OCI-LY3 (cell line): ENCODE results near the gene EMC6.

Experiments
- CTCF ChIP-seq: fragments of 200-600, 300-600 bp; sonication (generic); IDR thresholded peaks from 2 replicates; pipeline ENCODE4 v1.5.1; 2014; ENCODE audit warnings: antibody characterized with exemption, low read length, low read depth
- EZH2phosphoT487 ChIP-seq: fragments of 200-600 bp; shearing (Covaris generic); IDR thresholded peaks from 2 replicates; pipeline ENCODE4 v1.6.1; 2018; ENCODE audit warnings: antibody characterized with exemption, mixed run types, low read depth

- no peak for TF ChIP-seq CTCF
- no peak for TF ChIP-seq EZH2phosphoT487
Measured at GRCh38 chr17:3659541-3660111, 9.0 kb upstream of the EMC6 start.
